GM18511 (cell line): Measurements from ENCODE around the gene ARHGAP30.
"Not testable (repeated sequence)": the region's sequence is repeated elsewhere in the genome, so short reads cannot be mapped to it uniquely, and the experiment has no call there.

Experiments used
- ATAC-seq: cut with Tn5 transposase; IDR thresholded peaks from one replicate; pipeline ENCODE4 v1.9.1; 2021; ENCODE audit warnings: mild to moderate bottlenecking, moderate library complexity; ENCODE audit not compliant: unreplicated experiment

ARHGAP30 gene, protein sequence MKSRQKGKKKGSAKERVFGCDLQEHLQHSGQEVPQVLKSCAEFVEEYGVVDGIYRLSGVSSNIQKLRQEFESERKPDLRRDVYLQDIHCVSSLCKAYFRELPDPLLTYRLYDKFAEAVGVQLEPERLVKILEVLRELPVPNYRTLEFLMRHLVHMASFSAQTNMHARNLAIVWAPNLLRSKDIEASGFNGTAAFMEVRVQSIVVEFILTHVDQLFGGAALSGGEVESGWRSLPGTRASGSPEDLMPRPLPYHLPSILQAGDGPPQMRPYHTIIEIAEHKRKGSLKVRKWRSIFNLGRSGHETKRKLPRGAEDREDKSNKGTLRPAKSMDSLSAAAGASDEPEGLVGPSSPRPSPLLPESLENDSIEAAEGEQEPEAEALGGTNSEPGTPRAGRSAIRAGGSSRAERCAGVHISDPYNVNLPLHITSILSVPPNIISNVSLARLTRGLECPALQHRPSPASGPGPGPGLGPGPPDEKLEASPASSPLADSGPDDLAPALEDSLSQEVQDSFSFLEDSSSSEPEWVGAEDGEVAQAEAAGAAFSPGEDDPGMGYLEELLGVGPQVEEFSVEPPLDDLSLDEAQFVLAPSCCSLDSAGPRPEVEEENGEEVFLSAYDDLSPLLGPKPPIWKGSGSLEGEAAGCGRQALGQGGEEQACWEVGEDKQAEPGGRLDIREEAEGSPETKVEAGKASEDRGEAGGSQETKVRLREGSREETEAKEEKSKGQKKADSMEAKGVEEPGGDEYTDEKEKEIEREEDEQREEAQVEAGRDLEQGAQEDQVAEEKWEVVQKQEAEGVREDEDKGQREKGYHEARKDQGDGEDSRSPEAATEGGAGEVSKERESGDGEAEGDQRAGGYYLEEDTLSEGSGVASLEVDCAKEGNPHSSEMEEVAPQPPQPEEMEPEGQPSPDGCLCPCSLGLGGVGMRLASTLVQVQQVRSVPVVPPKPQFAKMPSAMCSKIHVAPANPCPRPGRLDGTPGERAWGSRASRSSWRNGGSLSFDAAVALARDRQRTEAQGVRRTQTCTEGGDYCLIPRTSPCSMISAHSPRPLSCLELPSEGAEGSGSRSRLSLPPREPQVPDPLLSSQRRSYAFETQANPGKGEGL

DNA sequence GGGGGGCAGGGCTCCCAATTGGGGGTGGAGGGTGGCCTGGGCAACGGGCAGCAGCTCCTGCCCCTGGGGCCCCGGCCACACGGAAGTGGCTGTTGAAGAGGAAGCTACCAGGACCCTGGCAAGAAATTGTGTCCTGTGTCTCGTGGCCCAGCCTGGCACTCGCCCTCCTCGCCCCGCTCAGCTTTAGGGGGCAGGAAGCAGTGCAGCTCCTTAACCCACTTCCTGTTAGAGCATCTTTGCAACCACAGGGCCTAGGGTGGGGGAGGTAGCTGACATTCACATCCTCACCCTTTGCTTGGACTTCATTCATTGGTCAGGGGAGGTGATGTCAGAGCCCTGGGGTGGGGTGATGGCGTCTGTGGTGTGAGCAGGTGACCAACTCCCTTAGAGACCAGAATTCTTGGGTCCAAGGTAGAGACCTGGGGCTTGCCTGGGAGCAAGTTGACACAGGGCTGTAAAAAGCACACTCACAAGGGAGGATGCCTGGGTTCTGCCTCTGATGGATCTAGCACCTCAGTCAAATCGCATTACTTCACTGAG is at the start of gene ARHGAP30:
TSS of gene ARHGAP30 (minus strand) at position 161 of the 540 bp plus-strand sequence. CDS start 267 bp downstream, outside the sequence.
- ATAC-seq: peak; percentile 88

GRCh38 chr1:161117759-161118581 is 48.3 kb upstream of the ARHGAP30 start, which contains the start of the genes NIT1 and PFDN2:
TSS of gene NIT1 (plus strand) at chr1:161118105. CDS start at chr1:161118177, 72 bp downstream.
TSS of gene PFDN2 (minus strand) at chr1:161118037. CDS start at chr1:161118026, 11 bp downstream.
- peak; percentile 90 for ATAC-seq

DNA sequence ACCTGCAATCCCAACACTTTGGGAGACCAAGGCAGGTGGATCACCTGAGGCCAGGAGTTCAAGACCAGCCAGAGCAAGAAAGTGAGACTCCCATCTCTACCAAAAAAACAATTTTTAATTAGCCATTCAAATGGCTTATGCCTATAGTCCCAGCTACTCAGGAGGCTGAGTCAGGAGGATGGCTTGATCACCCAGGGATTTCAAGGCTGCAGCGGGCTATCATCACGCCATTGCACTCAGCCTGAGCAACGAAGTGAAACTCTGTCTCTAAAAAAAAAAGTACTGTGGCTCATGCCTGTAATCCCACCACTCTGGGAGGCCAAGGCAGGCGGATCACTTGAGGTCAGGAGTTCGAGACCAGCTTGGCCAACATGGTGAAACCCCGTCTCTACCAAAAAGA is 46.3 kb upstream of the ARHGAP30 start:
- not testable (repeated sequence) for ATAC-seq

- no peak for ATAC-seq
Observed at GRCh38 chr1:161115132-161115711, 45.5 kb upstream of the ARHGAP30 start.

DNA sequence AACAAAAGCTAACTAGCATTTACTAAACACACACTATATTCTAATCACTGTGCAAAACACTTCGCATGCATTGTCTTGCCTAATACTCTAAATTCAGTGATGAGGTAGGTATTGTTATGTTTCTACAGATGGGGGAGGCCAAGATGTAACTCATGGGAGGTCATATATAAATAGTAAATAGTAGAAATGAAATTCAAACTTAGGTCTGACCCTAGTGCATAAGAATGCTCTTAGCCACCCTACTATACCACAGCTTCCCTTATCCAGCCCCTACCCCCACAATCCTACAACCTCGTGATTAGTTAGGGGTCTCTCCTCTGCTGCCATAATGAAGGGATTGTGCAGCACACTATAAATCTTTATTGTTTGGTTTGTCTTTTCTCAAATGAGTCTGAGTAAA is 44.9 kb upstream of the ARHGAP30 start:
- no peak for ATAC-seq

DNA sequence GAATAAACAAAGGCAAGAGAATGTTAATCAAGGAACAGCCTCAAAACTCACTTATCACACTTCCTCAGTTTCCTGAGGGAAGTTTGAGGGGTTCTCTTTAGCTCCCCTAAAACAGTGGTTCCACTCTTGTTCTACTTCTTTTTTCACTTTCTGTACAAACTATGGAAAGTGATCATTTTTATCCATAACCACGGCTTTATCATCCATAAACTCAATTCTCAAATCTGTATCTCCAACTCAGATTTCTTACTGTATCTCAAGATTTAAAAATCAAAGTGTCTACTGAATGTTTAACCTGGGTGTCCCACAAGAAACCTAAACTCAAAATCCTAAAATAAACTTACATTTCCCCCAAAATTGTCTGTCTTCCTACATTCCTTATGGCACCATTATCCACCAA is 44.2 kb upstream of the ARHGAP30 start:
- ATAC-seq: no peak

DNA sequence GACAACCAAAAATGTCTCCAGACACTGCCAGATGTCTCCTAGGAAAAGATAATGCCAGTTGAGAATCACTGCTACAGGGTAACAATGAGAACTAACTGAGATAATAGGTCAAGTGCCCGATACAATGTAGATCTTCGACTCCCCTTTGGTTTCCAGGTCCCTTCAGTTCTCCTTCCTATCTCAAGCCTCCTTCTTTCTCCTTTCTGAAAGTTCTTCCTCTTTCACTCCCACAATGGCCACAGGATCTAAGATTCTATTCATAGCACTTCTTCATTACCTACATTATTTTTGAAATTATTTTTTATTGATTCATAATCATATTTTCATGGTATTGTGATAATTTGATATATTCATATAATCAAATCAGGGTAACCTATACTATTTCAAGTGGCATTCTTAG is 41.8 kb upstream of the ARHGAP30 start:
- no peak for ATAC-seq

DNA sequence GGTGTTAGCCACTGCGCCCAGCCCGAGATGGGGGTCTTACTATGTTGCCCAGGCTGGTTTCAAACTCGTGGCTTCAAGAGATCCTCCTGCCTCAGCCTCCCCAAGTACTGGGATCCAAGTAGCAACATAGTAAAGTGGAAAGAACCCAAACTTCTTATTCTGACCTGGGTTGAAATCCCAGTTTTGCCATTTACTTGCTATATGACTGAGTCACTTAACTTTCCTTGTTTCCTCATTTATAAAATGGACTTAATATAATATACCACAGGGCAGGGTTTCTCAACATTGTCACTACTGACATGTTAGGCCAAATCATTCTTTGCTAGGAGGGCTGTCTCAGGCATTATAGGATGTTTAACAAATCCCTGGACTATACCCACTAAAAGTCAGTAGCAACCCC is 41.4 kb upstream of the ARHGAP30 start:
- no peak for ATAC-seq

- ATAC-seq: no peak
Observed at GRCh38 chr1:161106431-161106830, 36.7 kb upstream of the ARHGAP30 start.

- no peak for ATAC-seq
Observed at GRCh38 chr1:161100556-161100955, 30.9 kb upstream of the ARHGAP30 start.

GRCh38 chr1:161099090-161099802 is 29.6 kb upstream of the ARHGAP30 start:
- ATAC-seq: no peak

DNA sequence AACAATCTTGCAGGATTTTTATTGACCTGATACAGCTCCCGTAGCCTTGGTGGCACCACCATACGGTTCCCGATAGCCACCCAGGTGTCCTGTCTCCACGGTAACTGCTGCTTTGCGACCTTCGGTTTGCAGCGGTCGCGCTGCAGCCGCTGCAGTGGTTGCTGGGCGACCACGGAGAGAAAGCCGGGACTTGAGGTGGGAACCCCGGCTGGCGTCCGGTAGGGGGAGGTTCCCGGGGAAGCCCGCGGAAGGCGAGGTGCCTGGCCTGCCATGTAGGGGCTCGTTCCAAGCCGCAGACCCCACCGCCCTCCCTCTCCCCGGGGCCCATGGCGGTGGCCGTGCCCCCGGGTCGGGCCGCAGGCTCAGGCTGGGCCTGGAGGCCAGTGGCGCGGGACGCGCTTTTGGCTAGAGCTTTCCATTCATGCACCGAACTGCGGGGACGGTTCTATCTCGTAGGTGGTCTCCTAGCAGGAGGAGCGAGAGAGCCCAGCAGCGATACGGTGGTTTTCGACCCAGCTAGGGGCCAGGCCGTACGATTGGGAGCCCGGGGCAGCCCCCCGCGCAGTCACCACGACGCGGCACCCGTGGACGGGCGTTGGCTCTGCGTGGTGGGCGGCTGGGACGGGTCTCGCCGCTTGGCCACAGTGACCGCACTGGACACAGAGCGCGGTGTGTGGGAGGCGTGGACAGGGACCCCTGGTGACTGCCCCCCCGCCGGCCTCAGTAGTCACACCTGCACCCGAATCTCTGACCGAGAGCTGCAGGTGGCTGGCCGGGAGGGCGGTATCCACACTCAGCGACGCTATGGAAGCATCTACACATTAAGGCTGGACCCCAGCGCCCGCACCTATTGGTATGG is 28.7 kb upstream of the ARHGAP30 start, which contains the start of gene KLHDC9:
TSS of gene KLHDC9 (plus strand) at position 152 of the 859 bp plus-strand sequence. CDS start at position 327, 175 bp downstream.
- ATAC-seq: peak; percentile 82

GRCh38 chr1:161096530-161096929 is 26.8 kb upstream of the ARHGAP30 start:
- ATAC-seq: no peak

DNA sequence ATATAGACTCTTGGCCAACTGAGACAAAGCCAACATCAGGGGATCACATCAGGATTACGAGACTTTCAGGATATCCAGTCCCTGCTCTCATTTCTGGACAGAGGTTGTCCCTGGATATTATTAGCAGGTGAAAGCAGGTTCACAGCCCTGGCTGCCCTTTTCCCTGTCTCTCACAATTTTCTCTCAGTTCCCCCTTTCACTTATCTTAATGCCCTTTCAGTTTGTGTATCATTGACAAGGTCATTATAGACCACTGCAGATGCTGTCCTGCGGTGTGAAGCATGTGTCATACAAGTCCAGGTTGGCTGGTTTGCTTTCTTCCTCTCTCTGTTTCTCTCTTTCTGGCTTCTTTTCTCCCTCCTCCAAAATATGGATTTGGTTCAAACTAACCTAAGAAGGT is 26.3 kb upstream of the ARHGAP30 start:
- peak; percentile 57 for ATAC-seq

DNA sequence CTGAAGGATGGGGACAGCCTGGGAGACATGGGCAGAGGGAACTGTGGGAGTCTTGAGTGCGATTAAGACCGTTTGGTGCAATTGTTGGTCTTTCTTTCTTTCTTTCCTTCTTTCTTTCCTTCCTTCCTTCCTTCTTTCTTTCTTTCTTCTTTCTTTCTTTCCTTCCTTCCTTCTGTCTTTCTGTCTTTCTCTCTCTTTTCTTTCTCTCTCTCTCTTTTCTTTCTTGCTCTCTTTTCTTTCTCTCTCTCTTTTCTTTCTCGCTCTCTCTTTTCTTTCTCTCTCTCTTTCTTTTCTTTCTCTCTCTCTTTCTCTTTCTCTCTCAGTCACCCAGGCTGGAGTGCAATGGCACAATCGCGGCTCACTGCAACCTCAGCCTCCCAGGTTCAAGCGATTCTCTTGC is 25.5 kb upstream of the ARHGAP30 start:
- no peak for ATAC-seq

GRCh38 chr1:161094481-161094880 is 24.8 kb upstream of the ARHGAP30 start:
- ATAC-seq: no peak

DNA sequence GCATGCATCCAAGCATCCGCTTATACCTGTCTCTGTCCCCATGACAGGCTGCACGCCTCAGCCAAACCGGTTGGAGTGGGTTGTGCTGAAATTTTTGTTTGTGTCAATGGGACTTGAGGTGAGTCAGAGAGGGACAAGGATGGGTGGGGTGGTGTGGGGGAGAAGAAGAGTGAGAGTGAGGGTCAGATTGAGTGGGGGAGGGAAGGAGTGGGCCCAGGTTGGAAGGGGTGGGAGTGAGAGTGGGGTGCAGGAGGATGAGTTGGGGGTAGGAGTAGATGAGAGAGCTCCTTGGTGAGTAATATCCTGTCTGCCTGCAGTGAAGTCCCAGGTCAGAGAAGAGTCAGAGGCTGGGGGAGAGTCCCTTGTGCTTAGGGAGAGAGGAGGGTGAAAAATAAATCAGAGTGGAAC is 22.9 kb upstream of the ARHGAP30 start:
- ATAC-seq: no peak
